ENCODE data around the gene SLC17A7. TPM values are rescaled to one million over a fixed set of nuclear protein-coding genes. Genes with fewer than 3 reads are reported as not detected.

SLC17A7 gene
- under 1 TPM in 1 of 2 donors, not detected in 1; 0.40 TPM for total RNA-seq

DNA sequence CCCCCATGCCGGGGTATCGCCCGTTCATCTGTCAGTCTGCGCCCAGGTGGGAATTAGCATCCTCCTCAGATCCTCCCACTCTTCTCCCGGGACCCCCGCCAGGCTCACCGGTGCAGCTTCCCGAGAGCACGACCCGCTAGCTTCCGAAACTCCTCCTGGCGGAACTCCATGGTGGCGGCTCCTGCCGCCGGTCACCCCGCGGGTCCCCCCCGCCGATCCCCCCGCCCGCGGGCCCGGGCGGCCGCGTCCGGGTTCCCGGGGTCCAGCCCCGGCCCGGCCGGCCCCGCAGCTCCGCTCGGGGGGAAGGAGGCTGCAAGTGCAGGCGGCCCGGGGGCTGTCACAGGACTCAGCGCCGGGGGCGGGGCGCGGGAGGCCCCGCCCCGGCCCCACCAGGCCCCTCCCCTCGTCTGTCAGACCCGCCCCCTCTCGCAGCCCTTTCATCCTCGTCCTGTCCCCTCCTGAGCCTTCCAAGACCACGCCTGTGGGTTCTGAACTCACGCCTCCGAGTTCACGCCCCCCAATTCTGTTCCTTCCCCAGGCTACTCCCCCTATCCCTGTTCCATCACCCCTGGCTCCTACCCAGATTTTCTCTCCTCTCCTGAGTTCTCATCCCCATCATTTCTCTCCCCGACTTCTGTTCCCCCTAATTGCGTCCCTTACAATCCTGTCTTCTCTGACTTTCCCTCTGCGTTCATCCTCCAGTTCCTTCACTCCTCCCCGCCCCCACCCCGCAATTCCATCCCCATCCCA is at the start of gene SLC17A7:
TSS of gene SLC17A7 (minus strand) at position 318 of the 750 bp plus-strand sequence. CDS start at position 170, 148 bp downstream.
- Mint-ChIP-seq H3K4me3 (peak within 1 kb of the TSS; percentile 76), H3K27ac (no peak within 1 kb of the TSS), H3K27me3 (peaks cover 56% of the 10 kb centered on the region), H3K4me1 (peaks cover 21% of the 10 kb centered on the region), H3K9me3 (no peaks in the 10 kb centered on the region), H3K36me3 (ENCODE audit: low read depth) (peaks cover 8% of the 10 kb centered on the region)
- no peak for ATAC-seq (replicated peaks)

- Mint-ChIP-seq H3K9me3 (no peaks in the 10 kb centered on the region), H3K4me3 (peak overlapping the region; percentile 98)
- no peak for ATAC-seq (replicated peaks)
Measured at GRCh38 chr19:49490287-49491029, 49.1 kb upstream of the SLC17A7 start.

DNA sequence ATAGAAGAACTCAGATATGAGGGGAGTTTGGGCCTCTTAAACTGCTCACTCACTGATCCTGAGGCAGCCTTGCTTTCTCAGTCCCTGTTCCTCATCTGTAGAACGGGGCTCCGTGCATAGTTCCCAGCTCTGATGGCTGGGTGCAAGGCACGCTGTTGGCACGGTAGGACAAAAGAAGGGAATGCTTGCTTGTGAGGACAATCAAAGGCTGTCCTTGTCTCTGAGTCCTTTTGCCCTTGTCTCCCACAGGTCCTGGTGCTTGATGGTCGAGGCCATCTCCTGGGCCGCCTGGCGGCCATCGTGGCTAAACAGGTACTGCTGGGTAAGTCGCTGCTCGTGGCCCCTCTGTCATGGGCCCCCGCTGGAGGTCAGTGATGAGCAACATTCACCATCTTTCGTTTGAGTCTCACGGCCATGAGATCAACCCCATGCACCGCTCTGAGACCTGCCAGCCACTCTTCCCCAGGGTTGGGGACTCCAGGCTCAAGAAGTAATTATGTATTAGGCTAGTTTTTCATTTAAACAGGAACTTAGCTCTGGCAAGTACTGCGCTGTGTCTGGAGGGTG is 48.4 kb upstream of the SLC17A7 start:
- peak overlapping the region; percentile 98 for H3K4me3 Mint-ChIP-seq
- H3K27ac Mint-ChIP-seq, result peak overlapping the region; percentile 99
- peak; percentile 28 for ATAC-seq (replicated peaks)
- H3K9me3 Mint-ChIP-seq, result no peaks in the 10 kb centered on the region
- peaks cover 80% of the 10 kb centered on the region for H3K36me3 Mint-ChIP-seq (ENCODE audit: low read depth)
- H3K4me1 Mint-ChIP-seq, result peaks cover 3% of the 10 kb centered on the region
- H3K27me3 Mint-ChIP-seq, result no peaks in the 10 kb centered on the region

More at GRCh38 chr19:49490287-49491029, 49.1 kb upstream of the SLC17A7 start:
- H3K27ac Mint-ChIP-seq, result peak overlapping the region; percentile 99
- H3K4me1 Mint-ChIP-seq, result peaks cover 3% of the 10 kb centered on the region
- peaks cover 74% of the 10 kb centered on the region for H3K36me3 Mint-ChIP-seq (ENCODE audit: low read depth)
- H3K27me3 Mint-ChIP-seq, result no peaks in the 10 kb centered on the region

DNA sequence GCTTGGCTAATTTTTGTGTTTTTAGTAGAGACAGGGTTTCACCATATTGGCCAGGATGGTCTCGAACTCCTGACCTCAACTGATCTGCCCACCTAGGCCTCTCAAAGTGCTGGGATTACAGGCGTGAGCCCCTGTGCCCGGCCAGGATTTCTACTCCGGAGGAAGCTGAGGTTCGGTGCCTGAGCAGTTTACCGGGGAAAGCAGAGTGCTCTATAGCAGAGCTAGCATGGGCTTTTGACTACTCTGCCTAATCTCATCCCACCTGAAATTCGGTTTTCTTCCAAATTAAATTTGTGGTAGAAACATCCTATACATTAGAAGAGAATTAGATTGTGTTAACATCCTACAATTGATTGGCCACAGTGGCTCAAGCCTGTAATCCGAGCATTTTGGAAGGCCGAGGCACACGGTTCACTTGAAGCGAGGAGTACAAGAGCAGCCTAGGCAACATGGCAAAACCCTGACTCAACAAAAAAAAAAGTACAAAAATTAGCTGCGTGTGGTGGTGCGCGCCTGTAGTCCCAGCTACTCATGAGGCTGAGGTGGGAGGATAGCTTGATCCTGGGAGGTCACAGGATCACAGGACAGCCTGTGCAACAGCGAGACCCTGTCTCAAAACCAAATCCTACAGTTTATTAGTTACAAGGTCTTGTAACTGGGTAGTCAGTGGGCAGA is 47.7 kb upstream of the SLC17A7 start:
- H3K9me3 Mint-ChIP-seq, result no peaks in the 10 kb centered on the region
- peak overlapping the region; percentile 99 for H3K27ac Mint-ChIP-seq
- H3K27me3 Mint-ChIP-seq, result no peaks in the 10 kb centered on the region
- no peak for ATAC-seq (replicated peaks)
- H3K4me1 Mint-ChIP-seq, result peaks cover 3% of the 10 kb centered on the region
- H3K4me3 Mint-ChIP-seq, result peak overlapping the region; percentile 98
- peaks cover 86% of the 10 kb centered on the region for H3K36me3 Mint-ChIP-seq (ENCODE audit: low read depth)

DNA sequence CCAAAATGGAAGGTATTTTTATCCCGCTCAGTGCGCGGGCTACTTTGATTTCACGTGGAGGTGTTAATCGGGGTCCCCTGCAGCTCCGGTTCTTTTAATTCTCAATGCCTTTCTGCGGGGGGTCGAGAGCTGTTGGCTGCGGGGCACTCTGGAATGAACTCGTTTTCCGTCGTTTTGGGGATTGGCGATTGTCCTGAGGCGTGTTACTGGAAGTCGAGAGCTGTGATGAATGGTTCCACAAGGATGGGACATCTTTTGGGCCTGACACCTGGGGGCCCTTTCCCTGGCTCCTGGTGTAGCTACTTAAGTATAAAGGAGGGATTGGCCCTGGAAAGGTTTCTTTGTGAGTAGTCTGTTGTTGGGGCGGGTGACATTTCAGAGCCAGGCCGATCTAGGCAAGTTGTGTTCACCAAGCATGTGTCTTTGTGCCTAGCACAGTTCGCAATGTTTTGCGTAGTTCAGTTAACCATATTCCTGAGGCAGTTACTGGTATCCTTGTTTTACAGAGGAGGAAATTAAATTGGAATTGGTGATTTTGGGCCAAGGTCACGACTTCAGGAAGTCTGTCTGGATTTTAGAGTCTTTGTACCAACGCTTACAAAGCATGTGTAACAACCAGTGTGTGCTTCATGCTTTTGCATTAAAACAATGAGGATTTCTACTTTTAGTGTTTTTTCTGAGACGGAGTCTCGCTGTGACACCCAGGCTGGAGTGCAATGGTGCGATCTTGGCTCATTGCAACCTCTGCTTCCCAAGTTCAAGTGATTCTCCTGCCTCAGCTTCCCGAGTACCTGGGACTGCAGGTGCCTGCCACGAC is 46.9 kb upstream of the SLC17A7 start:
- Mint-ChIP-seq H3K27ac (peak overlapping the region; percentile 99), H3K4me1 (peaks cover 3% of the 10 kb centered on the region), H3K4me3 (peak overlapping the region; percentile 98), H3K27me3 (no peaks in the 10 kb centered on the region), H3K36me3 (ENCODE audit: low read depth) (peaks cover 93% of the 10 kb centered on the region), H3K9me3 (no peaks in the 10 kb centered on the region)
- ATAC-seq (replicated peaks), result no peak

GRCh38 chr19:49487277-49488045 is 46.1 kb upstream of the SLC17A7 start, which contains the start of gene RPL13A:
Gene RPL13A (plus strand): TSS chr19:49487608. CDS start chr19:49487630, 22 bp downstream.
- peak; percentile 94 for ATAC-seq (replicated peaks)
- no peaks in the 10 kb centered on the region for H3K9me3 Mint-ChIP-seq
- peak within 1 kb of the TSS; percentile 99 for H3K27ac Mint-ChIP-seq
- H3K27me3 Mint-ChIP-seq, result no peaks in the 10 kb centered on the region
- H3K4me3 Mint-ChIP-seq, result peak within 1 kb of the TSS; percentile 98
- peaks cover 93% of the 10 kb centered on the region for H3K36me3 Mint-ChIP-seq (ENCODE audit: low read depth)
- H3K4me1 Mint-ChIP-seq, result peaks cover 3% of the 10 kb centered on the region

DNA sequence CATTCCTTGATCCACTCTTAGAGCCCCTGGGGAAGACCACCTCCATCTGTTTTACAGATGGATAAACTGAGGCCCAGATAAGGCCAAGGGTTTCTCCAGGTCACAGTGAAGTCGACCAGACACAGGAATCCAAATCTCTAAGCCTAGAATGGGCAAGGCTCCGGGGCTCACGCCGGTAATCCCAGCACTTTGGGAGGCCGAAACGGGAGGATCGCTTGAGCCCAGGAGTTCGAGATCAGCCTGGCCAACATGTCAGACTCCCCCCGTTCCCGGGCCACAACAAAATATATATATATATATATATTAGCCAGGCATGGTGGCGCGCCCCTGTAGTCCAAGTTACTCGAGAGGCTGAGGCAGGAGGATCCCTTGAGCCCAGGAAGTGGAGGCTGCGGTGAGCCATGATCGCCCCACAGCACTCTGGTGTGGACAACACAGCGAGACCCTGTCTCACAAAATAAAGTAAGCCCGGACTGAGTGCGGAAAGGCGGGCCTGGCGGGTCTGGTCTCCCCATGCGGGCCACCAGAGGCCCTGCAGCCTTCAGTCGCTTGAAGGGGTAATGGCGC is 45.5 kb upstream of the SLC17A7 start:
- peaks cover 93% of the 10 kb centered on the region for H3K36me3 Mint-ChIP-seq (ENCODE audit: low read depth)
- peak overlapping the region; percentile 99 for H3K27ac Mint-ChIP-seq
- H3K4me1 Mint-ChIP-seq, result peaks cover 3% of the 10 kb centered on the region
- no peaks in the 10 kb centered on the region for H3K27me3 Mint-ChIP-seq
- ATAC-seq (replicated peaks), result no peak
- no peaks in the 10 kb centered on the region for H3K9me3 Mint-ChIP-seq
- H3K4me3 Mint-ChIP-seq, result peak overlapping the region; percentile 98

GRCh38 chr19:49486232-49486631 is 44.9 kb upstream of the SLC17A7 start:
- ATAC-seq (replicated peaks), result no peak
- Mint-ChIP-seq H3K36me3 (ENCODE audit: low read depth) (peaks cover 93% of the 10 kb centered on the region), H3K9me3 (no peaks in the 10 kb centered on the region), H3K4me3 (peak overlapping the region; percentile 98), H3K27ac (peak overlapping the region; percentile 89), H3K27me3 (no peaks in the 10 kb centered on the region), H3K4me1 (peaks cover 3% of the 10 kb centered on the region)

DNA sequence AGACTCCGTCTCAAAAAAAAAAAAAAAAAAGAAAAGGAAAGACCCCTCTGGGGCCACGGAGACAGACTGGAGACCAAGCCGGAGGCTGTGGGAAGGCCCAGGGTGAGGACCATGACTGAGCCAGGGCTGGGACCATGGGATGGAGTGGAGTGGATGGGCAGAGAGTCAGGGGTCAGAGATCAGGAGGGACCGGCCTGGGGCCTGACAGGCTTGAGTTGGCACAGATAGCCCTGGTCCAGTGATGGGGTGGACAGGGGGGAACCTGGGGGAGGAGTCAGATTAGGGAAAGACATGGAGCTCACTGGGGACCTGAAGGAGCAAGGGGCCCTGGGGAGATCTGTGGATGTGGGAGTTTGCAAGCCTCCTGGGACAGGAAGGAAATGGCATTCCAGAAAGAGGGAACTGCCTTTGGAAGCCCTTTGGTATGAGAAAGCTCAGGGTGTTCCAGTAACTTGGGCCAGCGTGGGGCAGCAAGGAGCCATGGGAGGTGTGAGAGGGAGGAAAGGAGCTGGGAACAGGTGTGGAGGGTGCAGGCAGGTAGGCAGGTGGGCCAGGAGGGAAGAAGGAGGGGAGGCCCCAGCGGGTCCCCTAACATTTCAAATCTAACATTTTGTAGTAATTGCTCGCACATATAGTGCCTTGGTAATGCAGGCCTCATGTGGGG is 39.8 kb upstream of the SLC17A7 start:
- Mint-ChIP-seq H3K27me3 (no peaks in the 10 kb centered on the region), H3K9me3 (no peaks in the 10 kb centered on the region), H3K4me1 (peaks cover 4% of the 10 kb centered on the region), H3K27ac (peak overlapping the region; percentile 51), H3K4me3 (no peak overlapping the region), H3K36me3 (ENCODE audit: low read depth) (peaks cover 89% of the 10 kb centered on the region)
- ATAC-seq (replicated peaks), result no peak

- H3K4me3 Mint-ChIP-seq, result no peak overlapping the region
- no peaks in the 10 kb centered on the region for H3K27me3 Mint-ChIP-seq
- no peak for ATAC-seq (replicated peaks)
- peaks cover 11% of the 10 kb centered on the region for H3K4me1 Mint-ChIP-seq
- H3K27ac Mint-ChIP-seq, result no peak overlapping the region
- H3K36me3 Mint-ChIP-seq (ENCODE audit: low read depth), result peaks cover 90% of the 10 kb centered on the region
- H3K9me3 Mint-ChIP-seq, result no peaks in the 10 kb centered on the region
Measured at GRCh38 chr19:49479975-49480628, 38.8 kb upstream of the SLC17A7 start.

- Mint-ChIP-seq H3K36me3 (ENCODE audit: low read depth) (peaks cover 59% of the 10 kb centered on the region), H3K4me1 (peaks cover 14% of the 10 kb centered on the region), H3K9me3 (no peaks in the 10 kb centered on the region), H3K27me3 (no peaks in the 10 kb centered on the region), H3K27ac (peak overlapping the region; percentile 95), H3K4me3 (peak overlapping the region; percentile 98)
- ATAC-seq (replicated peaks), result peak; percentile 76
Measured at GRCh38 chr19:49475995-49476880, 34.9 kb upstream of the SLC17A7 start.
